ENCODE measurements around the gene TOMM20.
A peak's percentile ranks its signal among the peaks of the same experiment; 100 is the strongest.
"Not testable (repeated sequence)": the region's sequence is repeated elsewhere in the genome, so short reads cannot be mapped to it uniquely, and the experiment has no call there.

TOMM20 gene

GRCh38 chr1:235100194-235100772 is 28.4 kb downstream of the TOMM20 start:
- DNase-seq, result no peak

GRCh38 chr1:235098991-235099390 is 29.6 kb downstream of the TOMM20 start:
- no peak for DNase-seq

GRCh38 chr1:235098547-235098946 is 30.1 kb downstream of the TOMM20 start:
- DNase-seq, result no peak

GRCh38 chr1:235097501-235097900 is 31.1 kb downstream of the TOMM20 start:
- DNase-seq, result not testable (repeated sequence)

GRCh38 chr1:235095938-235096562 is 32.6 kb downstream of the TOMM20 start:
- DNase-seq, result no peak

GRCh38 chr1:235093696-235094592 is 34.7 kb downstream of the TOMM20 start:
- DNase-seq, result peak; percentile 59

- DNase-seq, result no peak
Measured at GRCh38 chr1:235093013-235093695, 35.5 kb downstream of the TOMM20 start.

- not testable (repeated sequence) for DNase-seq
Measured at GRCh38 chr1:235092415-235092814, 36.2 kb downstream of the TOMM20 start.

GRCh38 chr1:235092045-235092406 is 36.6 kb downstream of the TOMM20 start:
- not testable (repeated sequence) for DNase-seq

- DNase-seq, result not testable (repeated sequence)
Measured at GRCh38 chr1:235091319-235092044, 37.2 kb downstream of the TOMM20 start.

- DNase-seq, result no peak
Measured at GRCh38 chr1:235090406-235091069, 38.1 kb downstream of the TOMM20 start.

GRCh38 chr1:235088907-235089306 is 39.7 kb downstream of the TOMM20 start:
- no peak for DNase-seq

- no peak for DNase-seq
Measured at GRCh38 chr1:235088430-235088829, 40.2 kb downstream of the TOMM20 start.

- no peak for DNase-seq
Measured at GRCh38 chr1:235087906-235088305, 40.7 kb downstream of the TOMM20 start.

GRCh38 chr1:235085411-235086117 is 43.1 kb downstream of the TOMM20 start:
- DNase-seq, result not testable (repeated sequence)

- not testable (repeated sequence) for DNase-seq
Measured at GRCh38 chr1:235080788-235081187, 47.8 kb downstream of the TOMM20 start.

GRCh38 chr1:235080297-235080657 is 48.4 kb downstream of the TOMM20 start:
- not testable (repeated sequence) for DNase-seq

- DNase-seq, result no peak
Measured at GRCh38 chr1:235079443-235080296, 49.0 kb downstream of the TOMM20 start.

GRCh38 chr1:235078480-235079381 is 49.9 kb downstream of the TOMM20 start:
- DNase-seq, result no peak
